HCT116 (cell line): ENCODE results near the gene FERMT3. TPM values are rescaled to one million over a fixed set of nuclear protein-coding genes. Genes with fewer than 3 reads are reported as not detected.

Source experiments
- ATAC-seq: fragments of 200-7000 bp; cut with Tn5 transposase; 2 replicates; pipeline ENCODE4 v1.9.1; 2020; ENCODE audit warnings: mild to moderate bottlenecking, moderate library complexity
- BruUV-seq: library from RNA; stranded (reverse); fragments of 400-500 nt; replicated peaks from 2 replicates; lab custom pipeline; 2021; lab: Mats Ljungman, UMichigan
- CTCF ChIA-PET: fragments of 300-600 bp; sonication (Branson Sonifier 250); formaldehyde crosslinking; loops from one replicate; lab custom pipeline; 2021; ENCODE audit warnings: antibody characterized with exemption; lab: Charles Lee
- POLR2A ChIA-PET: fragments of 300-600, 350-600 bp; sonication (Branson Sonifier 250); formaldehyde crosslinking; loops from one replicate; lab custom pipeline; 2021; ENCODE audit warnings: antibody characterized with exemption; lab: Charles Lee
- RAD21 ChIA-PET, 2 experiments: fragments of 300-600 bp; sonication (Branson Sonifier 250); formaldehyde crosslinking; loops; one replicate each; lab custom pipeline; 2023; ENCODE audit warnings: low total read pairs in 2 of 2; ENCODE audit not compliant: uncharacterized antibody in 2 of 2, unreplicated experiment in 2 of 2, low non-redundant PET in 1 of 2; lab: Charles Lee
- DNase-seq: peaks from one replicate; pipeline ENCODE4 v3.0.0-alpha.2; 2010; ENCODE audit warnings: low read depth, low spot score
- H2AFZ ChIP-seq: fragments of 200-600 bp; shearing (Covaris generic), sonication (generic); 2 replicates; pipeline ENCODE4 v1.6.1; 2017; ENCODE audit warnings: low read depth, mixed run types, mixed read lengths, antibody characterized with exemption, low read length; ENCODE audit not compliant: poor library complexity, severe bottlenecking
- H3K27ac ChIP-seq: 2 replicates; pipeline ENCODE4 v1.5.1; 2012; ENCODE audit warnings: low read depth, low read length
- H3K27me3 ChIP-seq: fragments of 200-600 bp; sonication (generic); 2 replicates; pipeline ENCODE4 v1.6.1; 2016; ENCODE audit warnings: mixed run types, low read length, mixed read lengths; ENCODE audit not compliant: insufficient read depth
- H3K36me3 ChIP-seq, 2 experiments: fragments of 200-500 bp in 1 of 2; fragments of 200-600 bp in 1 of 2; sonication (Bioruptor generic) in 1 of 2; sonication (generic) in 1 of 2; 2 replicates each; pipeline versions ENCODE4 v1.5.1 to v1.6.1; 2014 to 2016; ENCODE audit warnings: low read length in 2 of 2, inconsistent platforms in 1 of 2, mixed read lengths in 1 of 2, mixed run types in 1 of 2; ENCODE audit not compliant: insufficient read depth in 2 of 2, control insufficient read depth in 1 of 2
- H3K4me1 ChIP-seq, 2 experiments: fragments of 200-600 bp in 1 of 2; sonication (generic) in 1 of 2; 2 replicates each; pipeline versions ENCODE4 v1.5.1 to v1.6.1; 2012 to 2017; ENCODE audit warnings: low read length in 2 of 2, inconsistent platforms in 1 of 2, mild to moderate bottlenecking in 1 of 2, mixed read lengths in 1 of 2, mixed run types in 1 of 2, moderate library complexity in 1 of 2; ENCODE audit not compliant: insufficient read depth in 2 of 2, control insufficient read depth in 1 of 2
- H3K4me2 ChIP-seq: fragments of 200-600 bp; sonication (generic); 2 replicates; pipeline ENCODE4 v1.6.1; 2017; ENCODE audit warnings: mixed run types, low read length, mixed read lengths
- H3K4me3 ChIP-seq, 2 experiments: fragments of 200-600 bp in 1 of 2; sonication (generic) in 1 of 2; replicated peaks in 1 of 2; 2 replicates each; pipeline ENCODE4 v1.5.1; 2011 to 2016; ENCODE audit warnings: low read length in 2 of 2, control low read depth in 1 of 2, low read depth in 1 of 2, mild to moderate bottlenecking in 1 of 2, mixed read lengths in 1 of 2, mixed run types in 1 of 2
- H3K79me2 ChIP-seq: fragments of 200-600 bp; sonication (generic); 2 replicates; pipeline ENCODE4 v1.6.1; 2017; ENCODE audit warnings: mild to moderate bottlenecking, mixed run types, low read length, moderate library complexity, mixed read lengths; ENCODE audit not compliant: insufficient read depth
- H3K9ac ChIP-seq: fragments of 200-600 bp; sonication (generic); 2 replicates; pipeline ENCODE4 v1.6.1; 2016; ENCODE audit warnings: low read length, mixed read lengths
- H3K9me2 ChIP-seq: fragments of 200-600 bp; sonication (generic), shearing (Covaris generic); 2 replicates; pipeline ENCODE4 v1.6.1; 2017; ENCODE audit warnings: mixed run types, mild to moderate bottlenecking, moderate library complexity; ENCODE audit not compliant: insufficient read depth
- H3K9me3 ChIP-seq, 2 experiments: fragments of 200-500 bp in 1 of 2; fragments of 200-600 bp in 1 of 2; sonication (Bioruptor generic) in 1 of 2; sonication (generic) in 1 of 2; 2 replicates each; pipeline ENCODE4 v1.6.1; 2014 to 2017; ENCODE audit warnings: low read length in 2 of 2, mixed read lengths in 2 of 2, inconsistent platforms in 1 of 2, low read depth in 1 of 2, mild to moderate bottlenecking in 1 of 2, mixed run types in 1 of 2, moderate library complexity in 1 of 2; ENCODE audit not compliant: control insufficient read depth in 1 of 2, insufficient read depth in 1 of 2
- H4K20me1 ChIP-seq: fragments of 200-600 bp; sonication (generic), shearing (Covaris generic); 2 replicates; pipeline ENCODE4 v1.6.1; 2017; ENCODE audit warnings: mixed run types, mild to moderate bottlenecking, moderate library complexity; ENCODE audit not compliant: insufficient read depth
- RAD21 ChIP-seq: IDR thresholded peaks from 2 replicates; pipeline ENCODE4 v1.6.1; 2012; ENCODE audit warnings: low read depth, mild to moderate bottlenecking
- intact Hi-C: fragments of 100-400 bp; cut with micrococcal nuclease; formaldehyde crosslinking; loops from 2 replicates; pipeline ENCODE4 v1.10.0; 2022
- total RNA-seq: library from RNA; stranded (reverse); gene quantifications from one replicate; pipeline ENCODE4 v1.2.1, GENCODE V29; 2021; ENCODE audit not compliant: unreplicated experiment
- TF ChIP-seq, protein P1 (sequence below): IDR thresholded peaks from 2 replicates; pipeline ENCODE4 v1.6.1; 2012; ENCODE audit warnings: low read depth

Gene FERMT3
- total RNA-seq, 1 experiment from 2014 or later, result 4.3 TPM

DNA sequence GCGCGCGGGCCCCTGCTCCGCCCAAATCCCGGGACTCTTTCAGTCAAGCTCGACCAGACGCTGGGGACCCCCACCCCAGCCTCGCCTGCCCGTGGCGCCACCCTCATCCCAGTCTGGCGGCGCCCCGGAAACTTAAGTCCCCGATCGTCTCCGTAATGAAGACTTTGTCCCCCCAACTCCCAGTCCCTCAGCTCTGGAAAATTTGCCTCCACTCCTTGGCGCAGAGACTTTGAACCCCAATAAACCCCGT, 45.2 kb downstream of the FERMT3 start:
- H3K79me2 ChIP-seq, result peaks cover 35% of the 10 kb centered on the region
- no TSS peak for BruUV-seq
- peak overlapping the region; percentile 97 for H3K9ac ChIP-seq
- POLR2A ChIA-PET, result interaction anchor here (0.9 to 1.9 kb wide), 3 partner anchors 17 to 66 kb away, joined by 3 to 10 read pairs (median 7); partner anchors contain the start of genes PRDX5 and TRMT112
- no peak for TF ChIP-seq RAD21
- TF ChIP-seq, protein P1, sequence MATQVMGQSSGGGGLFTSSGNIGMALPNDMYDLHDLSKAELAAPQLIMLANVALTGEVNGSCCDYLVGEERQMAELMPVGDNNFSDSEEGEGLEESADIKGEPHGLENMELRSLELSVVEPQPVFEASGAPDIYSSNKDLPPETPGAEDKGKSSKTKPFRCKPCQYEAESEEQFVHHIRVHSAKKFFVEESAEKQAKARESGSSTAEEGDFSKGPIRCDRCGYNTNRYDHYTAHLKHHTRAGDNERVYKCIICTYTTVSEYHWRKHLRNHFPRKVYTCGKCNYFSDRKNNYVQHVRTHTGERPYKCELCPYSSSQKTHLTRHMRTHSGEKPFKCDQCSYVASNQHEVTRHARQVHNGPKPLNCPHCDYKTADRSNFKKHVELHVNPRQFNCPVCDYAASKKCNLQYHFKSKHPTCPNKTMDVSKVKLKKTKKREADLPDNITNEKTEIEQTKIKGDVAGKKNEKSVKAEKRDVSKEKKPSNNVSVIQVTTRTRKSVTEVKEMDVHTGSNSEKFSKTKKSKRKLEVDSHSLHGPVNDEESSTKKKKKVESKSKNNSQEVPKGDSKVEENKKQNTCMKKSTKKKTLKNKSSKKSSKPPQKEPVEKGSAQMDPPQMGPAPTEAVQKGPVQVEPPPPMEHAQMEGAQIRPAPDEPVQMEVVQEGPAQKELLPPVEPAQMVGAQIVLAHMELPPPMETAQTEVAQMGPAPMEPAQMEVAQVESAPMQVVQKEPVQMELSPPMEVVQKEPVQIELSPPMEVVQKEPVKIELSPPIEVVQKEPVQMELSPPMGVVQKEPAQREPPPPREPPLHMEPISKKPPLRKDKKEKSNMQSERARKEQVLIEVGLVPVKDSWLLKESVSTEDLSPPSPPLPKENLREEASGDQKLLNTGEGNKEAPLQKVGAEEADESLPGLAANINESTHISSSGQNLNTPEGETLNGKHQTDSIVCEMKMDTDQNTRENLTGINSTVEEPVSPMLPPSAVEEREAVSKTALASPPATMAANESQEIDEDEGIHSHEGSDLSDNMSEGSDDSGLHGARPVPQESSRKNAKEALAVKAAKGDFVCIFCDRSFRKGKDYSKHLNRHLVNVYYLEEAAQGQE, result no peak
- TF ChIP-seq, all 23 proteins: peak for 0
- Histone ChIP-seq H3K9me3 (no peaks in the 10 kb centered on the region), H3K9me2 (no peaks in the 10 kb centered on the region), H3K4me1 (peaks cover 27 to 66% of the 10 kb centered on the region in 2 experiments), H4K20me1 (no peaks in the 10 kb centered on the region), H3K36me3 (peaks cover 9 to 25% of the 10 kb centered on the region in 2 experiments; a peak in 3 of 4 replicates), H3K4me2 (peak overlapping the region; percentile 95), H3K4me3 (peak overlapping the region; percentile 96 to 98), H3K27me3 (no peaks in the 10 kb centered on the region), H2AFZ (no peak overlapping the region), H3K27ac (peak overlapping the region; percentile 89)
- CTCF ChIA-PET, result interaction anchor here (1.1 to 1.5 kb wide), 4 partner anchors 18 to 105 kb away, joined by 3 to 11 read pairs (median 4); partner anchors contain the start of genes NUDT22 and TRPT1
- DNase-seq (no peak), ATAC-seq (no peak)
- intact Hi-C loops, result loop anchor here (2.0 kb wide), 1 partner anchor 53 kb away; the partner anchor contains the start of gene ESRRA
- RAD21 ChIA-PET, result interaction anchor here in 1 of 2 experiments (1.3 kb wide), 1 partner anchor 47 kb away, joined by 4 read pairs; no protein-coding TSS in a partner anchor
